Aorta (tissue), 5 donors: ENCODE results near the gene SSBP4. TPM values are rescaled to one million over a fixed set of nuclear protein-coding genes. Genes with fewer than 3 reads are reported as not detected.

Experiments used
- ATAC-seq: fragments of 200-7000 bp; cut with Tn5 transposase; one replicate; pipeline ENCODE4 v1.9.1; 2022; ENCODE audit warnings: moderate library complexity; ENCODE audit not compliant: low FRiP score
- DNase-seq, 2 donors: peaks; one replicate each; pipeline ENCODE4 v3.0.0-alpha.2; 2020
- H3K27ac ChIP-seq, 2 donors: one replicate each; pipeline ENCODE4 v1.5.1; 2013; ENCODE audit warnings: low read length in 2 of 2, mild to moderate bottlenecking in 2 of 2, moderate library complexity in 2 of 2, control low read depth in 1 of 2, inconsistent platforms in 1 of 2, low read depth in 1 of 2
- H3K27me3 ChIP-seq, 2 donors: one replicate each; pipeline ENCODE4 v1.6.1; 2013; ENCODE audit warnings: control low read depth in 1 of 2, low read length in 1 of 2, mild to moderate bottlenecking in 1 of 2, moderate library complexity in 1 of 2; ENCODE audit not compliant: insufficient read depth in 2 of 2, control insufficient read depth in 1 of 2
- H3K36me3 ChIP-seq, 2 donors: one replicate each; pipeline ENCODE4 v1.6.1; 2013; ENCODE audit warnings: control low read depth in 1 of 2, low read length in 1 of 2, mild to moderate bottlenecking in 1 of 2; ENCODE audit not compliant: insufficient read depth in 2 of 2, control insufficient read depth in 1 of 2
- H3K4me1 ChIP-seq, 2 donors: one replicate each; pipeline ENCODE4 v1.6.1; 2013; ENCODE audit warnings: low read length in 2 of 2, control low read depth in 1 of 2, mild to moderate bottlenecking in 1 of 2, moderate library complexity in 1 of 2; ENCODE audit not compliant: insufficient read depth in 2 of 2, control insufficient read depth in 1 of 2
- H3K4me3 ChIP-seq, 2 donors: one replicate each; pipeline ENCODE4 v1.5.1; 2013; ENCODE audit warnings: low read length in 2 of 2, control low read depth in 1 of 2, mild to moderate bottlenecking in 1 of 2
- H3K9me3 ChIP-seq: one replicate; pipeline ENCODE4 v1.6.1; 2013; ENCODE audit warnings: mild to moderate bottlenecking, low read length; ENCODE audit not compliant: control insufficient read depth
- WGBS, 2 donors: extraction: QIAGEN DNeasy Blood & Tissue Kit; methylation state at CpG; one replicate each; pipeline ENCODE4 v1.1.7; 2013; 5-methylcytosine and 5-hydroxymethylcytosine counted together
- intact Hi-C, 2 donors: fragments of 100-400 bp; cut with DNase I; formaldehyde crosslinking; loops; one replicate each; pipeline versions ENCODE4 v1.14.2 to v1.15.0; 2022
- polyA plus RNA-seq, 2 donors: library from polyadenylated mRNA; stranded (reverse); fragments of 200-250 nt; gene quantifications; one replicate each; pipeline ENCODE4 v1.2.3, GENCODE V29; 2013
- total RNA-seq, 2 donors: library from RNA; stranded (reverse); fragmentation: NEBNext Ultra II Directional; extraction: Animal tissue kit (Norgen Biotek cat#: 25700); gene quantifications; one replicate each; pipeline ENCODE4 v1.2.1, GENCODE V29; 2021
- donor health status: healthy with polysubstance abuse.
- donor health status: Bipolar disorder and iron deficiency.
- donor health status: DM: no; HTN: no; CAD: no.
- donor health status: DM: no; HTN: no; CAD: no.
- donor health status: DM: yes; HTN: yes; CAD: no.

The SSBP4 gene
- total and polyA plus RNA-seq, 4 donors = 40.6 to 150 (median 70.4) TPM

GRCh38 chr19:18465214-18465963 is 46.2 kb downstream of the SSBP4 start:
- no peaks in the 10 kb centered on the region for H3K4me1 ChIP-seq
- 72 to 73% methylated on average over 29 to 30 of the region's 30 CpGs for WGBS, 2 donors
- H3K36me3 ChIP-seq = no peaks in the 10 kb centered on the region
- intact Hi-C loops = loop anchor here (5.0 to 10.0 kb wide), 3 partner anchors 37 to 379 kb away; no protein-coding TSS in a partner anchor
- ATAC-seq (no peak), DNase-seq (peak in 1 of 2 donors; percentile 51)
- no peak overlapping the region for H3K4me3 ChIP-seq
- no peaks in the 10 kb centered on the region for H3K27me3 ChIP-seq
- no peaks in the 10 kb centered on the region for H3K9me3 ChIP-seq
- H3K27ac ChIP-seq = peak overlapping the region; percentile 16 to 78

GRCh38 chr19:18465964-18466339 is 46.8 kb downstream of the SSBP4 start:
- H3K27me3 ChIP-seq = no peaks in the 10 kb centered on the region
- WGBS, 2 donors = 76% methylated on average over 6 of the region's 6 CpGs
- H3K4me1 ChIP-seq = no peaks in the 10 kb centered on the region
- no peaks in the 10 kb centered on the region for H3K9me3 ChIP-seq
- ATAC-seq (no peak), DNase-seq (peak in 1 of 2 donors; percentile 46)
- no peak overlapping the region for H3K4me3 ChIP-seq
- H3K27ac ChIP-seq = no peak overlapping the region
- intact Hi-C loops = loop anchor here (5.0 to 10.0 kb wide), 3 partner anchors 36 to 379 kb away; no protein-coding TSS in a partner anchor
- H3K36me3 ChIP-seq = no peaks in the 10 kb centered on the region

- H3K36me3 ChIP-seq = no peaks in the 10 kb centered on the region
- DNase-seq = peak in 1 of 2 donors; percentile 50
- no peaks in the 10 kb centered on the region for H3K4me1 ChIP-seq
- no peak for ATAC-seq
- no peak overlapping the region for H3K4me3 ChIP-seq
- H3K27ac ChIP-seq = no peak overlapping the region
- no peaks in the 10 kb centered on the region for H3K27me3 ChIP-seq
- intact Hi-C loops = loop anchor here (5.0 to 10.0 kb wide), 3 partner anchors 36 to 378 kb away; no protein-coding TSS in a partner anchor
- 65 to 67% methylated on average over 10 to 11 of the region's 11 CpGs for WGBS, 2 donors
- H3K9me3 ChIP-seq = no peaks in the 10 kb centered on the region
Observed at GRCh38 chr19:18466354-18466753, 47.2 kb downstream of the SSBP4 start.

- 78 to 91% methylated on average over 3 of the region's 3 CpGs for WGBS, 2 donors
- H3K27ac ChIP-seq = no peak overlapping the region
- no peaks in the 10 kb centered on the region for H3K36me3 ChIP-seq
- H3K4me3 ChIP-seq = no peak overlapping the region
- H3K27me3 ChIP-seq = no peaks in the 10 kb centered on the region
- no peaks in the 10 kb centered on the region for H3K9me3 ChIP-seq
- intact Hi-C loops = loop anchor here (5.0 to 10.0 kb wide), 3 partner anchors 34 to 377 kb away; no protein-coding TSS in a partner anchor
- no peak for ATAC-seq
- H3K4me1 ChIP-seq = no peaks in the 10 kb centered on the region
- no peak for DNase-seq
Observed at GRCh38 chr19:18467978-18468377, 48.8 kb downstream of the SSBP4 start.

- no peaks in the 10 kb centered on the region for H3K9me3 ChIP-seq
- H3K4me3 ChIP-seq = no peak overlapping the region
- no peak overlapping the region for H3K27ac ChIP-seq
- H3K36me3 ChIP-seq = no peaks in the 10 kb centered on the region
- 48 to 50% methylated on average over 3 of the region's 3 CpGs for WGBS, 2 donors
- no peaks in the 10 kb centered on the region for H3K27me3 ChIP-seq
- no peak for ATAC-seq
- peak in 1 of 2 donors; percentile 48 for DNase-seq
- intact Hi-C loops = loop anchor here (5.0 to 10.0 kb wide), 3 partner anchors 34 to 376 kb away; no protein-coding TSS in a partner anchor
- no peaks in the 10 kb centered on the region for H3K4me1 ChIP-seq
Observed at GRCh38 chr19:18468517-18468916, 49.3 kb downstream of the SSBP4 start.

GRCh38 chr19:18469069-18469846 is 50.1 kb downstream of the SSBP4 start:
- DNase-seq (peak; percentile 72 to 91), ATAC-seq (peak; percentile 63)
- no peaks in the 10 kb centered on the region for H3K27me3 ChIP-seq
- H3K4me1 ChIP-seq = no peaks in the 10 kb centered on the region
- H3K9me3 ChIP-seq = no peaks in the 10 kb centered on the region
- intact Hi-C loops = loop anchor here (5.0 to 10.0 kb wide), 3 partner anchors 33 to 376 kb away; no protein-coding TSS in a partner anchor
- H3K36me3 ChIP-seq = no peaks in the 10 kb centered on the region
- H3K4me3 ChIP-seq = no peak overlapping the region
- 71 to 74% methylated on average over 26 to 28 of the region's 28 CpGs for whole genome bisulfite sequencing, 2 donors
- H3K27ac ChIP-seq = no peak overlapping the region

- DNase-seq (no peak), ATAC-seq (no peak)
- no peak overlapping the region for H3K27ac ChIP-seq
- WGBS, 2 donors = 51 to 70% methylated on average over 2 of the region's 2 CpGs
- H3K9me3 ChIP-seq = no peaks in the 10 kb centered on the region
- no peaks in the 10 kb centered on the region for H3K27me3 ChIP-seq
- H3K36me3 ChIP-seq = no peaks in the 10 kb centered on the region
- H3K4me1 ChIP-seq = no peaks in the 10 kb centered on the region
- H3K4me3 ChIP-seq = no peak overlapping the region
- intact Hi-C loops = loop anchor here in 1 of 2 donors (10.0 kb wide), 1 partner anchor 104 kb away; the partner anchor contains the start of gene UBA52
Observed at GRCh38 chr19:18470787-18471186, 51.6 kb downstream of the SSBP4 start.

- Histone ChIP-seq H3K9me3 (no peaks in the 10 kb centered on the region), H3K27me3 (no peaks in the 10 kb centered on the region), H3K36me3 (no peaks in the 10 kb centered on the region), H3K27ac (no peak overlapping the region), H3K4me1 (no peaks in the 10 kb centered on the region), H3K4me3 (no peak overlapping the region)
- ATAC-seq = no peak
- WGBS, 2 donors = 51% methylated on average over 8 of the region's 8 CpGs
- intact Hi-C loops = loop anchor here in 1 of 2 donors (10.0 kb wide), 1 partner anchor 102 kb away; the partner anchor contains the start of gene UBA52
- no peak for DNase-seq
Observed at GRCh38 chr19:18473003-18473705, 54.0 kb downstream of the SSBP4 start.
